Common myeloid progenitor, CD34-positive (primary cell): ENCODE measurements around the gene CLEC7A.

Experiments
- CTCF ChIA-PET: fragments of 350-600 bp; sonication (Branson Sonifier 250); formaldehyde crosslinking; loops from one replicate; lab custom pipeline; 2021; ENCODE audit warnings: antibody characterized with exemption; lab: Charles Lee
- POLR2A ChIA-PET: fragments of 350-600 bp; sonication (Branson Sonifier 250); formaldehyde crosslinking; loops from one replicate; lab custom pipeline; 2021; ENCODE audit warnings: antibody characterized with exemption; lab: Charles Lee
- DNase-seq, 3 donors: peaks; one replicate each; pipeline versions ENCODE4 v3.0.0 to v3.0.0-alpha.2; 2013
- H3K27ac ChIP-seq, 2 experiments: 1 replicate in 1 of 2; 2 replicates in 1 of 2; pipeline ENCODE4 v1.7.0; 2013; ENCODE audit warnings: inconsistent platforms in 2 of 2, low read length in 2 of 2, mild to moderate bottlenecking in 2 of 2, low read depth in 1 of 2, moderate library complexity in 1 of 2; ENCODE audit not compliant: severe bottlenecking in 2 of 2, insufficient read depth in 1 of 2, poor library complexity in 1 of 2
- H3K27me3 ChIP-seq, 5 experiments: replicated peaks in 2 of 5; 1 replicate in 3 of 5; 2 replicates in 2 of 5; pipeline versions ENCODE4 v1.6.1 to v1.7.0; 2013; ENCODE audit warnings: low read length in 4 of 5, mild to moderate bottlenecking in 2 of 5, moderate library complexity in 2 of 5, inconsistent platforms in 1 of 5; ENCODE audit not compliant: insufficient read depth in 5 of 5, control insufficient read depth in 4 of 5
- H3K36me3 ChIP-seq, 4 experiments: 1 replicate in 2 of 4; 2 replicates in 2 of 4; pipeline versions ENCODE4 v1.6.1 to v1.7.0; 2013; ENCODE audit warnings: low read length in 3 of 4, control low read depth in 1 of 4, mild to moderate bottlenecking in 1 of 4; ENCODE audit not compliant: control insufficient read depth in 4 of 4, insufficient read depth in 4 of 4
- H3K4me1 ChIP-seq, 4 experiments: 1 replicate in 3 of 4; 2 replicates in 1 of 4; pipeline versions ENCODE4 v1.6.1 to v1.7.1; 2013; ENCODE audit warnings: low read length in 3 of 4, mild to moderate bottlenecking in 3 of 4, control low read depth in 1 of 4, inconsistent platforms in 1 of 4, moderate library complexity in 1 of 4; ENCODE audit not compliant: control insufficient read depth in 4 of 4, insufficient read depth in 4 of 4; ENCODE audit errors: control extremely low read depth in 1 of 4
- H3K4me3 ChIP-seq, 7 experiments: 1 replicate in 4 of 7; 2 replicates in 3 of 7; pipeline versions ENCODE4 v1.5.1 to v1.7.0; 2013; ENCODE audit warnings: mild to moderate bottlenecking in 7 of 7, low read length in 6 of 7, moderate library complexity in 6 of 7, inconsistent platforms in 2 of 7, low read depth in 2 of 7, control low read depth in 1 of 7; ENCODE audit not compliant: insufficient read depth in 4 of 7, control insufficient read depth in 1 of 7; ENCODE audit errors: extremely low read depth in 1 of 7
- H3K9me3 ChIP-seq, 5 experiments: 1 replicate in 4 of 5; 2 replicates in 1 of 5; pipeline versions ENCODE4 v1.6.1 to v1.7.1; 2013; ENCODE audit warnings: low read length in 4 of 5, mild to moderate bottlenecking in 2 of 5, inconsistent platforms in 1 of 5, low read depth in 1 of 5, moderate library complexity in 1 of 5; ENCODE audit not compliant: control insufficient read depth in 4 of 5, insufficient read depth in 2 of 5; ENCODE audit errors: control extremely low read depth in 1 of 5
- WGBS: methylation state at CpG from one replicate; pipeline ENCODE4 v1.1.5; 2013; ENCODE audit not compliant: insufficient coverage; 5-methylcytosine and 5-hydroxymethylcytosine counted together

The CLEC7A gene

DNA sequence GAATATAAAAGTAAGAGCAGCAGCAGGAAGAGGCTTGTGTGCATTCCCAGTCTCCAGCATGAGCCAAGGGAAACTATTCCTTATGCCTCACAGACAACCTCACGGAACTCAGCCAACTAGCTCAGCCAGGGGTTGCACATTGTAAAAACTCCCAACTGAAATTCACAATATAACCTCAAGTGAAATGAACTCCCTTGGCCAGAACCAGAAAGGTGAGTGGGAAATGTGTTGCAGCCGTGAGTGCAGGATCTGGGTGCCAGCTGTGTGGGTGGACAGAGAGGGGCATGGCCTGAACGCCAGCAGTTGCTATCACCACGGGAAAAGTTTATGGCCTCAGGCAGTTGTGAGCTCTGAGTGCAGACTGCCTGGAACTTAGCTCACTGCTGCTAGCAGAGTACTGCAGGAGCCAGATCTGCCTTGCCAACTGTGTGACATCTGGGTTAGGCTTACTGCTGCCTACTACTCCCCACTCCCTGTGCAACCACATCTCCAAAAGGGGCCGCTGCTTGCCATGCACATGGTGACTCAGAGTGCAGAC is 28.9 kb downstream of the CLEC7A start:
- no peak overlapping the region for H3K4me3 ChIP-seq
- H3K4me1 ChIP-seq, result peaks cover 0 to 12% (median under 1%) of the 10 kb centered on the region in 4 experiments
- 98% methylated on average over 5 of the region's 5 CpGs for WGBS
- no peaks in the 10 kb centered on the region for H3K36me3 ChIP-seq
- H3K9me3 ChIP-seq, result peaks cover 0 to 5% (median 0%) of the 10 kb centered on the region in 5 experiments
- POLR2A ChIA-PET, result no interaction called here
- CTCF ChIA-PET, result interaction anchor here (0.9 to 1.8 kb wide), 2 partner anchors 12 to 39 kb away, joined by 3 to 4 read pairs; no protein-coding TSS in a partner anchor
- DNase-seq, result peak in 1 of 3 donors; percentile 17
- H3K27me3 ChIP-seq, result no peaks in the 10 kb centered on the region
- H3K27ac ChIP-seq, result no peak overlapping the region

DNA sequence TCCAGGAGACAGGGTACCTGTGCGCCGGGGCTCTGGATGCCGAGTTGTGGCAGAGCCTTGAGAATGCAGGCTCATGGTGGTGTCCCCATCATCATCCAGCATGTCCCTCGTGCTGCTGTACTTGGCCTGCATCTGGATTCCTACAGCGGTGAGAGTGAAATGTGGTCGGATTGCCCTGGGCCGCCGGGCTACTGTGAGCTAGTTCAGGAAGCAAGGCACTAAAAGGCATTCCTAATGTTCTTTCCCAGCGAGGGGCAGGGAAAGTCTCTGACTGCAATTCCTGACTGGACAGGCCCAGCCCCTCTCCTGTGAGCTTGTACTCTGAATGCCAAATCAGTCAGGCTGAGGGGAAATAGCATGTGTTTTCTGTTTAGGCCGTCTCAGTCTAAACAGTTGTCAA is 31.2 kb downstream of the CLEC7A start, which contains the start of gene CLEC1A:
CLEC1A (minus strand) TSS at position 195 of the 400 bp plus-strand sequence; CDS start at position 132, 63 bp downstream.
- 87% methylated on average over 10 of the region's 10 CpGs for WGBS
- ChIA-PET POLR2A (no interaction called here), CTCF (no interaction called here)
- H3K4me3 ChIP-seq, result no peak within 1 kb of the TSS
- peaks cover 0 to 12% (median under 1%) of the 10 kb centered on the region in 4 experiments for H3K4me1 ChIP-seq
- no peak for DNase-seq
- H3K27me3 ChIP-seq, result no peaks in the 10 kb centered on the region
- no peak within 1 kb of the TSS for H3K27ac ChIP-seq
- H3K36me3 ChIP-seq, result no peaks in the 10 kb centered on the region
- H3K9me3 ChIP-seq, result peaks cover 0 to 4% (median 0%) of the 10 kb centered on the region in 5 experiments

DNA sequence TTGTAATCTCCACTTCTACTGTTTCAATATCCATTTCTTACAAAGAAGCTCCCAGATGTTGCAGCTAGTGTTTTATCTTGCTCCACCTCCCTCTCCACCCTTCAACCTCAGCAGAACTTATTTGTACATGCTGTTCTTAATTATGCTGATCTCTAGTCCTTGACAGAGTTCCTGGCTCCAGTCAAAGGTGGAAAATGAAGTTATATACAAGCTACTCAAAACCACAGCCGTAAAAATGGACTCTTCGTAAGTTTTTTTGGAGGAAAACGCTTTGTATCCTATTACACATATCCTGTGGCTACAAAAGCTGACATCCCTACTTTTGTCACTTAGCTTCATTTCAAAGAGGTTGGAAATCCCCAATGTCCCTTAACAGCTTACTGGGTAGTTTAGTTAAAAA is 32.5 kb downstream of the CLEC7A start:
- peaks cover 0 to 2% (median 0%) of the 10 kb centered on the region in 5 experiments for H3K9me3 ChIP-seq
- no peaks in the 10 kb centered on the region for H3K36me3 ChIP-seq
- H3K27me3 ChIP-seq, result no peaks in the 10 kb centered on the region
- peak in 2 of 3 donors; percentile 54 to 65 for DNase-seq
- H3K27ac ChIP-seq, result no peak overlapping the region
- peaks cover 0 to 12% (median under 1%) of the 10 kb centered on the region in 4 experiments for H3K4me1 ChIP-seq
- WGBS, result 26% methylated on average over 3 of the region's 3 CpGs
- no peak overlapping the region for H3K4me3 ChIP-seq
- POLR2A ChIA-PET, result no interaction called here
- CTCF ChIA-PET, result no interaction called here

DNA sequence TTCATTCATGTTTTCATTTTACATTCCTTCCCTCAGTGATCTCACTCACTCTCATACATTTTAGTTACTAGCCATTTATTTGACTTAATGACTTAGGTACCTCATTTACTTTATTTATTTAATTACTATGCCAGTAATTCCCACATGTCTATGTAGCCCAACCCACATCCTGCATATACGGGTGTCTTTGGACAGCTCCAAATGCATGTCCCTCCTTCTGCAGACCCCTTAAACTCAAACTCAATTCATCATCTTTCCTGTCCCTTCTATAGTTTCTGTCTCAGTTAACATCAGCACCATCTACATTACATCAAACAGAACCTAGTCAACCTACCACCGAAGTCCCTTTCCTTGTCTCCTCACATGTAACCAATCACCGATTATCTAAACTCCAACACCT is 34.0 kb downstream of the CLEC7A start:
- CTCF ChIA-PET, result interaction anchor here (1.2 kb wide), 2 partner anchors 27 to 44 kb away, joined by 3 to 4 read pairs; no protein-coding TSS in a partner anchor
- Histone ChIP-seq H3K27me3 (no peaks in the 10 kb centered on the region), H3K4me1 (peaks cover 0 to 2% (median under 1%) of the 10 kb centered on the region in 4 experiments), H3K36me3 (no peaks in the 10 kb centered on the region), H3K9me3 (no peaks in the 10 kb centered on the region), H3K27ac (no peak overlapping the region), H3K4me3 (no peak overlapping the region)
- DNase-seq, result no peak
- POLR2A ChIA-PET, result no interaction called here
- WGBS, result 93% methylated on average over 3 of the region's 3 CpGs

DNA sequence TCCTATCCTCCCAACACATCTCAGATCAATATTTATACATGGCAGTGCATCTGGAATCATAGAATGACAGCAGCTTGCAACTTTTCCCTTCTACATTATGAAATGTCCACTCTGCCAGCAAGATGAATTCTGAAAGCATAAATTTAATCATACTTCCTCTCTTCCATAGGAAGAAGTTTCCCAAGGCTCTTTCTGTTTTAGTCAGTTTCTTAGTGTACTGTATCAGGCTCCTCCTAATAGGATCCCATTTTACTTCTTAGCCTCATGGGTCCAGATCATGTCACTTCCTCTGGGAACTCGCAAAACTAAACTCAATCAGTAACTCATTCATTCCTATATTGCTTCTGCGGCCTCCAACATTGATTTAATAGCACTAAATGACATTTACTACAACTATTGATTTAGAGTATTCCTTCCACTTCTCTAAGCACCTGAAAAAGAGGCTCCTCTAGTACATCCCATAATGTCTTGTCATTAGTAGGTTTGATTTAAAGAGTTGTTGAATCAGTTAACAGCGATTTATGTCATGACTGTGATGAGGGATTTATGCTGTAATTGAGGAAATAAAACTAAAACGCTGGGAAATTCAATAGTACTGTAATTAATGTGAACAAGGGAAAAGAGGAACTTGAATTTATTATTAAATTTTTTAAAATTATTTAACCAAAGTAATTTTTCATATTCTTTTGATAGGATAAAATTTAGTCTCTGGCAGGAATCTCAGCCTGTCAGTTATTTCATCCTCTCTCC is 35.2 kb downstream of the CLEC7A start:
- ChIA-PET POLR2A (no interaction called here), CTCF (no interaction called here)
- peaks cover 0 to 2% (median 0%) of the 10 kb centered on the region in 4 experiments for H3K4me1 ChIP-seq
- DNase-seq, result peak in 1 of 3 donors; percentile 24
- H3K4me3 ChIP-seq, result no peak overlapping the region
- no peak overlapping the region for H3K27ac ChIP-seq
- H3K36me3 ChIP-seq, result no peaks in the 10 kb centered on the region
- H3K9me3 ChIP-seq, result no peaks in the 10 kb centered on the region
- WGBS, result 33% methylated on average over 1 of the region's 4 CpGs
- H3K27me3 ChIP-seq, result no peaks in the 10 kb centered on the region

DNA sequence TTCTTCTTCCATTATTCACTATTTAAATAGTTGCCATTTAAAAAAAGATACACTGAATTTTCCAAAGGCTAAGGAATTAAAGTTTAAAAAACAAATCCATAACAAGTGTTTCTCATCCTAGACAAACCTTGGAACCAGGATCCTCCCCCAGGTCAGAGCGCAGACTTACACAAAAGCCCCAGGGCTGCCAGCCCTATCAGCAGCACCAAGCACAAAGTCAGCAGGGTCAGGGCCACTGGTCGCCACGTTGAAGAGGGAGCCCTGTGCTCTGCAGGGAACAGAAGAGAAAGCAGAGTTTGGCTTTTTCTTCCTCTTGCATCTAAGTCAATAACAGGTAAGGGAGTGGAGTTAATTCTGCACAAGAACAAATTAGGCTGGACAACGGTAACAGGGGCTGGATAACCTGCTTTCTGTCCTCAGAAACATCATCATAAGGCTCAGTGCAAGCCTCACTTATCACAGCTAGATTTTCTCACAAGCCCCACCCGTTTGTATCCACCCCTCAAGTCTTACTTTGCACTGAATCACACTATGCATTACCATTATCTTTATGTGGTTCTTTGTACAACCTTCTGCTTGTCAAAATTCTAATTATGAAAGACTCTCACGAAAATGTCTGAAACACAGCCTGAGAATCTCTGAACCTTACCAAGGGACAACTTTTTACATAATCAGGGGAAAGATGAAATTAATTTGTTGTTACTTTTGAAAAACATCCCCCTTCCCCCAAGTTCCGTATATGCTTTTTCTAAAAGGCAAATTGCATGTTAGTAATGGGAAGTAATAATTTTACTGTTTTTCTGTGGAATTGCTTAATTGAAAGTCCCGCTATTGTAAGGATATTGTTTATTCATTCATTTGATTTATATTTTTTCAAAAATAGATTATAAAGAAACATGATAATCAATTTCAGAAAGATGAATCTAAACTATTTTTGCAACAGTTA is 40.8 kb downstream of the CLEC7A start:
- no peak overlapping the region for H3K4me3 ChIP-seq
- POLR2A ChIA-PET, result no interaction called here
- DNase-seq, result no peak
- no peaks in the 10 kb centered on the region for H3K36me3 ChIP-seq
- H3K9me3 ChIP-seq, result peaks cover 0 to 6% (median 0%) of the 10 kb centered on the region in 5 experiments
- H3K27ac ChIP-seq, result no peak overlapping the region
- 98% methylated on average over 4 of the region's 8 CpGs for WGBS
- no peaks in the 10 kb centered on the region for H3K27me3 ChIP-seq
- CTCF ChIA-PET, result no interaction called here
- H3K4me1 ChIP-seq, result no peaks in the 10 kb centered on the region
